Measurements from ENCODE around the gene SIL1.

The SIL1 gene

GRCh38 chr5:139197710-139198669 lies at the start of gene SIL1:
Gene SIL1, minus strand, starts transcription at chr5:139198368. Its CDS starts 70,525 bp downstream, at chr5:139127843.
- TF ChIP-seq CTCF (conservative IDR thresholded peaks at IDR 0.05; ENCODE audit: low read depth), result no peak
- DNase-seq (ENCODE audit: low spot score), result peak; percentile 98
- peak within 1 kb of the TSS; percentile 83 for H3K27ac ChIP-seq
- CTCF ChIA-PET, result interaction anchor here (0.6 to 0.7 kb wide), 2 partner anchors 11 to 96 kb away, joined by 3 to 4 read pairs; no protein-coding TSS in a partner anchor
- POLR2A ChIA-PET (ENCODE audit: low non-redundant PET), result interaction anchor here (0.6 to 0.8 kb wide), 2 partner anchors 121 to 463 kb away, joined by 4 read pairs; no protein-coding TSS in a partner anchor

- H3K27ac ChIP-seq, result no peak overlapping the region; the same call in 1 of the 2 replicates
- TF ChIP-seq CTCF (conservative IDR thresholded peaks at IDR 0.05; ENCODE audit: low read depth), result no peak
- POLR2A ChIA-PET (ENCODE audit: low non-redundant PET), result no interaction called here
- DNase-seq (ENCODE audit: low spot score), result peak; percentile 63
- CTCF ChIA-PET, result interaction anchor here (0.7 kb wide), 1 partner anchor 317 kb away, joined by 4 read pairs; no protein-coding TSS in a partner anchor
Observed at GRCh38 chr5:139246394-139246793, 48.2 kb upstream of the SIL1 start.

GRCh38 chr5:139245637-139246339 lies 47.6 kb upstream of the SIL1 start:
- CTCF ChIA-PET, result interaction anchor here (0.7 kb wide), 1 partner anchor 316 kb away, joined by 4 read pairs; no protein-coding TSS in a partner anchor
- no peak for DNase-seq (ENCODE audit: low spot score)
- TF ChIP-seq CTCF (conservative IDR thresholded peaks at IDR 0.05; ENCODE audit: low read depth), result no peak
- H3K27ac ChIP-seq, result no peak overlapping the region; the same call in 1 of the 2 replicates
- POLR2A ChIA-PET (ENCODE audit: low non-redundant PET), result no interaction called here

DNA sequence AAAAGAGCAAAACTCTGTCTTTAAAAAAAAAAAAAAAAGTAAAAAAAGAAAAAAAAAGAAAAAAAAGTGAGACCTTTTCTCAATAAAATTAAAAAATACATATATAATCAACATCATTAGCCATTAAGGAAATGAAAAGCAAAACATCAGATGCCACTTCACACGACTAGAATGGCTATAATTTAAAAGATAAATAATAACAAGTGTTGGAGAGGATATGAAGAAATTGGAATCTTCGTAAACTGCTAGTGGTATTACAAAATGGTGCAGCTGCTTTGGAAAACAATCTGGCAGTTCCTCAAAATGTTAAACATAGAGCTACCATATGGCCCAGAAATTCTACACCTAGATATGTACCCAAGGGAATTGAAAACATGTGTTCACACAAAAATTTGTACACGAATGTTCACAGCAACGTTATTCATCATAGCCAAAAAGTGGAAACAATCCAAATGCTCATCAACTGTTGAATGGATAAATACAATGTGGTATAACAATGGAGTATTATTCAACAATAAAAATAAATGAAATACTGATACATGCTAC lies 45.3 kb upstream of the SIL1 start:
- CTCF ChIA-PET, result interaction anchor here (0.6 kb wide), 1 partner anchor 542 kb away, joined by 3 read pairs; no protein-coding TSS in a partner anchor
- POLR2A ChIA-PET (ENCODE audit: low non-redundant PET), result no interaction called here
- H3K27ac ChIP-seq, result no peak overlapping the region
- DNase-seq (ENCODE audit: low spot score), result no peak
- TF ChIP-seq CTCF (conservative IDR thresholded peaks at IDR 0.05; ENCODE audit: low read depth), result no peak

- ChIA-PET POLR2A (ENCODE audit: low non-redundant PET) (no interaction called here), CTCF (interaction anchor here (0.8 kb wide), 1 partner anchor 100 kb away, joined by 3 read pairs; the partner anchor contains the start of gene PAIP2)
- no peak for DNase-seq (ENCODE audit: low spot score)
- TF ChIP-seq CTCF (conservative IDR thresholded peaks at IDR 0.05; ENCODE audit: low read depth), result no peak
- H3K27ac ChIP-seq, result no peak overlapping the region
Observed at GRCh38 chr5:139241139-139241538, 43.0 kb upstream of the SIL1 start.

DNA sequence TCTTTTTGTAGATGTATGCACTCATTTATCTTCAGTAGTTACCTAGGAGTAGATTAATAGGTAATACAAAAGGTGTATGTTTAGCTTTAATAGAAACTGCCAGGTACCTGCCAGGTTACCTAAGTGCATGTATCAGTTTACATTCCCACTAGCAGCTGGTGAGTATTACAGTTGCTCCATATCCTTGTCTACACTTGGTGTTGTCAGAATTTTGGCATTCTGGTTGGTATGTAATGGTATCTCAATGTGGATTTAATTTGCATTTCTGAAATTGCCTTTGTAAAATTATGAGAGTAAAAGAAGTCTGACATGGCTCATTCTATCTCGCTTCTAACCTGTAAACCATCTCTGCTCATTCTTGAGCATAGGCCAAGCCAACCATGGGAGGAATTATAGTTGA lies 38.3 kb upstream of the SIL1 start:
- TF ChIP-seq CTCF (conservative IDR thresholded peaks at IDR 0.05; ENCODE audit: low read depth), result no peak
- no peak overlapping the region for H3K27ac ChIP-seq
- ChIA-PET CTCF (interaction anchor here (0.6 to 0.8 kb wide), 2 partner anchors 18 to 390 kb away, joined by 3 read pairs; no protein-coding TSS in a partner anchor), POLR2A (ENCODE audit: low non-redundant PET) (no interaction called here)
- DNase-seq (ENCODE audit: low spot score), result no peak

Data from RWPE1 (cell line).